HG03064 (cell line): ENCODE measurements around the gene GPR108.
"Not testable (repeated sequence)": the region's sequence is repeated elsewhere in the genome, so short reads cannot be mapped to it uniquely, and the experiment has no call there.

Source experiments
- ATAC-seq: cut with Tn5 transposase; IDR thresholded peaks from one replicate; pipeline ENCODE4 v1.9.1; 2021; ENCODE audit warnings: low read depth; ENCODE audit not compliant: unreplicated experiment

The GPR108 gene

GRCh38 chr19:6762253-6762797 is 24.9 kb upstream of the GPR108 start:
- ATAC-seq = not testable (repeated sequence)

GRCh38 chr19:6761053-6761676 is 23.8 kb upstream of the GPR108 start:
- no peak for ATAC-seq

- ATAC-seq = no peak
Observed at GRCh38 chr19:6760606-6761005, 23.2 kb upstream of the GPR108 start.

- ATAC-seq = no peak
Observed at GRCh38 chr19:6754653-6755463, 17.5 kb upstream of the GPR108 start.

GRCh38 chr19:6754136-6754535 is 16.8 kb upstream of the GPR108 start:
- no peak for ATAC-seq

GRCh38 chr19:6753178-6754031 is 16.0 kb upstream of the GPR108 start:
- ATAC-seq = peak; percentile 67

- ATAC-seq = no peak
Observed at GRCh38 chr19:6752256-6753177, 15.1 kb upstream of the GPR108 start.

GRCh38 chr19:6751189-6751588 is 13.8 kb upstream of the GPR108 start:
- no peak for ATAC-seq

- ATAC-seq = no peak
Observed at GRCh38 chr19:6750062-6750461, 12.7 kb upstream of the GPR108 start.

GRCh38 chr19:6748543-6748942 is 11.2 kb upstream of the GPR108 start:
- ATAC-seq = not testable (repeated sequence)

- no peak for ATAC-seq
Observed at GRCh38 chr19:6745965-6746364, 8.6 kb upstream of the GPR108 start.

GRCh38 chr19:6744381-6745301 is 7.3 kb upstream of the GPR108 start:
- no peak for ATAC-seq

GRCh38 chr19:6743714-6744380 is 6.5 kb upstream of the GPR108 start:
- no peak for ATAC-seq

GRCh38 chr19:6743066-6743465 is 5.7 kb upstream of the GPR108 start:
- no peak for ATAC-seq

GRCh38 chr19:6740589-6741343 is 3.4 kb upstream of the GPR108 start:
- no peak for ATAC-seq

- no peak for ATAC-seq
Observed at GRCh38 chr19:6739883-6740588, 2.7 kb upstream of the GPR108 start.

GRCh38 chr19:6739390-6739882 is 2.1 kb upstream of the GPR108 start, which contains the start of gene TRIP10:
TSS of gene TRIP10 (plus strand) at chr19:6739680. CDS start at chr19:6739762, 82 bp downstream.
- no peak for ATAC-seq
